Stimulated activated naive CD8-positive, alpha-beta T cell treated with anti-CD3 and anti-CD28 coated beads, Interleukin-15, Interleukin-2, amounts not matched to agents 100 U/mL and 50 U/mL, for 24 hours (primary cell): ENCODE data around the gene FAM131B.
A peak's percentile ranks its signal among the peaks of the same experiment; 100 is the strongest.

Experiments used
- ATAC-seq: fragments of 150-1000 bp; cut with Tn5 transposase; one replicate; pipeline ENCODE4 v1.10.0; 2021
- DNase-seq: peaks from one replicate; pipeline ENCODE4 v3.0.0; 2021

FAM131B gene

DNA sequence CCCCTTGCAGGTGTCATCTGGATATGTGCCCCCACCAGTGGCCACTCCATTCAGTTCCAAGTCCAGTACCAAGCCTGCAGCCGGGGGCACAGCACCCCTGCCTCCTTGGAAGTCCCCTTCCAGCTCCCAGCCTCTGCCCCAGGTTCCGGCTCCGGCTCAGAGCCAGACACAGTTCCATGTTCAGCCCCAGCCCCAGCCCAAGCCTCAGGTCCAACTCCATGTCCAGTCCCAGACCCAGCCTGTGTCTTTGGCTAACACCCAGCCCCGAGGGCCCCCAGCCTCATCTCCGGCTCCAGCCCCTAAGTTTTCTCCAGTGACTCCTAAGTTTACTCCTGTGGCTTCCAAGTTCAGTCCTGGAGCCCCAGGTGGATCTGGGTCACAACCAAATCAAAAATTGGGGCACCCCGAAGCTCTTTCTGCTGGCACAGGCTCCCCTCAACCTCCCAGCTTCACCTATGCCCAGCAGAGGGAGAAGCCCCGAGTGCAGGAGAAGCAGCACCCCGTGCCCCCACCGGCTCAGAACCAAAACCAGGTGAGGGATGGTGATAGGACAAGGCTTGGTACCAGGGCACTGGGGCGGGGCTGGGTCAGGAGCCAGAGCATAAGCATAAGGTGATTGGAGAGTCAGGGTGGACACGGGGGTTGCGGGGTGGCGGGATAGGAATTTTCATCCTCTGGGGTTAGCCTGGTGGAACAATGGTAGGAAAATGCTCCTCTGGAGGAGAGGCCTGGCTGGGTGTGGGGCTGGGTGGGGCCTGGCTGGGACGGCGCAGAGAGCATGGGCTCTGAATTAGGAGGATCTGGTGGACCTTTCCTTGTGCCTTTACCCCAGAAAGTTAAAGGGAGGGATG lies 20.5 kb upstream of the FAM131B start:
- ATAC-seq (no peak), DNase-seq (no peak)

DNA sequence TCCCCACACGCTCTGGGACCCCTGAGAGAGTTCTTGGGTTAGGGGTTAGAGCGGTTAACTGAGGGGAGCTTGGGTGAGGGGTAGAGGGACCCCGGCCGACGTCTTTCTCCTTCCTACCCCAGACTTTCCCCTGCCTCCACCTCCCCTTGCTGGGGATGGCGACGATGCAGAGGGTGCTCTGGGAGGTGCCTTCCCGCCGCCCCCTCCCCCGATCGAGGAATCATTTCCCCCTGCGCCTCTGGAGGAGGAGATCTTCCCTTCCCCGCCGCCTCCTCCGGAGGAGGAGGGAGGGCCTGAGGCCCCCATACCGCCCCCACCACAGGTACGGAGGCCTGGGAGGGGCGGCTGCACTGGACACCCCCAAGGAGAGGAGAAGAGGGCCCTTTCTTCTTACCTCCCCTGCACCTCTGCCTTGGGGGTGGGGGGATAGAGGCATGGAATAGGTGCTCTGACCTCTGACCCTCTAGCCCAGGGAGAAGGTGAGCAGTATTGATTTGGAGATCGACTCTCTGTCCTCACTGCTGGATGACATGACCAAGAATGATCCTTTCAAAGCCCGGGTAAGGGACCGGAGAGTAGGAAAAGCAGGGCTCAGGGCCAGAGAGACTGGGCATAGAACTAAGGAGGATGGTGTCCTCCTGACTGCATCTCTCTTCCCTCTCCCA lies 19.7 kb upstream of the FAM131B start:
- DNase-seq (no peak), ATAC-seq (no peak)

DNA sequence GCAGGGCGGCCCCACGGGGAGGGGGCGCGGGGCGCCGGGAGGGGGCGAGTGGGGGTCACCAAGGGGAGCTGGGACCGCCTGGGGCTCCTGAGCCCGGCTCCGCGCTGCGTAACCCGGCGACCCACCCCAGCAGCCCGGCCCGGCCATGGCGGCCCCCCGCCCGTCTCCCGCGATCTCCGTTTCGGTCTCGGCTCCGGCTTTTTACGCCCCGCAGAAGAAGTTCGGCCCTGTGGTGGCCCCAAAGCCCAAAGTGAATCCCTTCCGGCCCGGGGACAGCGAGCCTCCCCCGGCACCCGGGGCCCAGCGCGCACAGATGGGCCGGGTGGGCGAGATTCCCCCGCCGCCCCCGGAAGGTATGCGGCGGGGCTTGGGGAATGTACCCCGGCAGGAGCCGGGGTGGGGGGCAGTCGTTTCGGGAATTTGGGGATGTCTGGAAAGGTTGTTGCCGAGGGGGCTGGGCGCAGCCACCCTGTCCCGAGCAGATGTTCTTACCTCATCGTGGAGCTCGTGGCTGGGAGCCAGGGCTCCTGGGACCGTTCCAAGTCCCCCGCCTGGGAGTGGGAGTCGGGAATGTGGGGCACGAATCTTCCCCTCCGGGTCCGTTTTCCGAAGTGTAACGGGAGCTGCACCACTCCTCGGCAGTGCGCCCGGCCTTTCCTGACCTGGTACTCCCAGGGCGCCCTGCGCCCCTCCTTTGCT lies 19.1 kb upstream of the FAM131B start:
- DNase-seq: peak; percentile 37
- ATAC-seq: peak; percentile 1

DNA sequence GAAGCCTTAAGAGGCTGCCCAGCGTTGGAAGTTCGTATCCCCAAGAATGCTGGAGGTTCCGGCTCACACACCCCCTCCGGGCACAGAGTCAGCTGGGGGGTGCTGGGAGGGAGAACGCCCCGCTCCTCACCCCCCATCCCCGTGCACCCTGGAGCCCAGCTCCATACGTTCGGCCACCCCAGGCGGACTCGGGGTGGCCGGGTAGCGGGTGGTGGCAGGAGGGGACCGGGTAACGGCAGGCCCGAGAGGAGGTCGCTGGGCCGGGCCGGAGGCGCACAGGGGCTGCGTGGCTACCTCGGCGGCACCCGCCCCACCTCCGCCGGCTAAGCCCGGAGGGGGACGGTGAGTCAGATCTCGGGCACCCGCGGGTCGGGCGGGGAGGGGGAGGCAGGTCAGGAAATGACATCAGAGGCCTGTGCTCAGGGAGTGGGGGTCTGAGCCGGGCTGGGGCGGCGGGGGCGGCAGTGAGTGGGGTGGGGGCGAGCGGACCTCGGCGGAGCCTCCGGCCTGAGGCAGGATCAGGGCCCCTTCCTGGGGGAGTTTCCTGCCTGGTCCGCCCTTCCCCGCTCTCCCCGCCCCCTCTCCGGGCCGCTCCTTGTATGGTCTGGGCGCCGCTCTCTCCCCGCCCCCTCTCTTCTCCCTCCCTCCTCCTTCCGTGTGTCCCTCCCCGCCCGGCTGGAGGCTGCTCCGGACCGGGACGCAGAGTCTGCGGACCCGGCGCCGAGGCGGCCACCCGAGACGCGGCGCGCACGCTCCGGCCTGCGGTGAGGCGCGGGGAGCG lies 18.3 kb upstream of the FAM131B start, which contains the start of gene ZYX:
TSS of gene ZYX (plus strand) at position 700 of the 781 bp plus-strand sequence. CDS start 227 bp downstream, outside the sequence.
- DNase-seq (peak; percentile 90), ATAC-seq (peak; percentile 81)

GRCh38 chr7:143380260-143380645 lies 17.7 kb upstream of the FAM131B start:
- DNase-seq: peak; percentile 90

GRCh38 chr7:143379611-143380259 lies 17.2 kb upstream of the FAM131B start:
- no peak for DNase-seq
- no peak for ATAC-seq

More at GRCh38 chr7:143380260-143380645, 17.7 kb upstream of the FAM131B start:
- ATAC-seq: peak; percentile 50

GRCh38 chr7:143376396-143376795 lies 13.9 kb upstream of the FAM131B start:
- ATAC-seq: no peak
- DNase-seq: no peak

DNA sequence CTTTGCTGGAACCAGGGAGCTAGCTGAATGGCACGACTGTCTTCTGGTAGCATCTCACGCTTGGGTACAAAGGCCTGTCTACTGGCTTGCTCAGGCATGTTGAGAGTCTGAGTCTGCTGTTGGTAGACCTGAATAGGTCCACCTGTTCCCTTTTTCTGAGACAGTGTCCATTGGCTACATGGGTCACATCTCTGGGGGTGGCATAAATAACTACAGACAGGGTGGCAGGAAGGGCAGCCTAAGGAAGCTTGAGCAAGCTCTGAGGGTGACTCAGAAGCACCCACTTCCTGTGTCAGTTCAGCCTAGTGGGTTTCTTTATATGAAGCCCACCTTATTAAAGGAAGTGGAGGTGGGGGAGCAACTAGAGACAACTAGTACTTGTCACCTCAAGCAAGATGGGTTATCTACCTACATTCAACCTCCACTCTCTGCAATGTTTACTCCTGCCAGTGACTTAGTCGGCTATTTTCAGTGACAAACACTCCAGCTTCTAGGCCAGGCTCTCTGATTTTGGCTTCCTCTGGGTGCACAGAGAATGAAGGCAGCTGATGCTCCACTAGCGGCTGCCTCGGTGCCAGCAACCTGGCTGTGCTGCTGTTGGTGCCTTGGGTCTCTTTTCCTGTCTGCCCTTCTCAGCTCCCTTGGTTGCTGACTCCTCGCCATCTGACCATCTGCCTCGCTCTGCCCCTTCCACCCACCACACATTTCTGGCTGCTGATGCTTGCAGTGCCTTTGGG lies 13.0 kb upstream of the FAM131B start:
- DNase-seq (peak; percentile 50), ATAC-seq (peak; percentile 59)

GRCh38 chr7:143374561-143374960 lies 12.0 kb upstream of the FAM131B start:
- DNase-seq (no peak), ATAC-seq (no peak)

DNA sequence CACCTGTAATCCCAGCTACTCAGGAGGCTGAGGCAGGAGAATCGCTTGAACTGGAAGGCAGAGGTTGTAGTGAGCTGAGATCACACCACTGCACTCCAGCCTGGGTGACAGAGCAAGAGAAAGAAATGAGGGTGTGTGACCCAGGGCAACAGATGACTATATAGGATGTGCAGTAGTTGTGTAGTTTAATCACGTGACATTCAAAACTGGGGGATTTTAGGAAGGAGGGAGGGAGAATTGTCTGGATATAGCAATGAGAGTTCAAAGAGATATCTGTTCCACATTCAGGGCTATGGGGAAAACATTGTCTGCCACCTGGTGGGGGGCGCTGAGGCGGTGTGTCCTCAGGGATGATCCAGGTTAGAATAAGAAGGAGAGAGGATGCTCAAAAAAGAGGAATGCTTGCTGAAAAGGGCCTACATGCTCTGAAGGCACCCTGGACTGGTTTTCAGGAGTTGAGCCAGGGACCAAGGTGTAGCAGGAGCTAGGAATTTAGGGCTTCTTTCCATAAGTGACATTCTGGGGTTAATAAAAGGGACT lies 10.8 kb upstream of the FAM131B start:
- DNase-seq (no peak), ATAC-seq (no peak)

DNA sequence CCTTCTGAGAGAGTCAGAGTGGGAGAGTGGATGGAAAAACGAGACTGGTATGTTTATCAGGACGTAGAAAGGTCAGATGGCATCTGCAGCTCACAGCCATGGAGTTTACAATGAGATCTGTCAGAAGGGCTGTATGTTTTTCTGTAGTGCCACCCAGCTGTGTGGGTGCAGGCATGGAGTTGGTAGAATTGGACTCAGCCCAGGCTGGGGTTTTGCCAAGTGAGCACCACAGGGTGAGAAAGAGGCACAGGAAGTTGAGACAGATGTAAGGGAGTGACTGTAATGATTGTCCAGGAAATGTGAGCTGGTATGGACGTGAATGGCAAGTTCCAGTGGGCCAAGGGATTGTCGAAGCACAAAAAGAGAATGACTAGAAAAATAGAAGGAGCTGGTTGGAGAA lies 9.6 kb upstream of the FAM131B start:
- DNase-seq (peak; percentile 62), ATAC-seq (peak; percentile 77)

GRCh38 chr7:143369678-143370651 lies 7.5 kb upstream of the FAM131B start:
- DNase-seq: no peak
- peak; percentile 22 for ATAC-seq

- no peak for ATAC-seq
- no peak for DNase-seq
These were observed 5.9 kb upstream of the FAM131B start for GRCh38 chr7:143368387-143368786.

DNA sequence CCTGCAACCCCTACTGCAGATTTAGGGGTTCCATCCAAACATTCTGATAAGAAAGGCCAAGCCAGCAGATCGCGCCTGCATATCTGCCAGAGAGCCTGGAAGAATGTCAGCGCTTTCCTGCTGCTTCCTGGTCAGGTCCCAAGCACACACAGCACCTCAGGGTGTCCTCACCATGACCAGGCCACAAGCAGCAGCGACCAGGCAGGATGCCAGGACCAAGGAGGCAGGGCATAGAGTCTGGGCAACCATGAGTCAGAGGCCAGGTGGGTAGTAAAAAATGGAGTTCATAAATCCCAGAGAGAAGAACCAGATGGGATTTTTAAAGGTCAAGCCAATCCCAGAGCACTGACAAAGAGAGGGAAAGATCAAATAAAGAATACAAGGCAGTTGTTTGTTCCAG lies 5.5 kb upstream of the FAM131B start:
- ATAC-seq (no peak), DNase-seq (no peak)

- ATAC-seq (no peak), DNase-seq (no peak)
These were observed 764 bp upstream of the FAM131B start for GRCh38 chr7:143363016-143363937.

DNA sequence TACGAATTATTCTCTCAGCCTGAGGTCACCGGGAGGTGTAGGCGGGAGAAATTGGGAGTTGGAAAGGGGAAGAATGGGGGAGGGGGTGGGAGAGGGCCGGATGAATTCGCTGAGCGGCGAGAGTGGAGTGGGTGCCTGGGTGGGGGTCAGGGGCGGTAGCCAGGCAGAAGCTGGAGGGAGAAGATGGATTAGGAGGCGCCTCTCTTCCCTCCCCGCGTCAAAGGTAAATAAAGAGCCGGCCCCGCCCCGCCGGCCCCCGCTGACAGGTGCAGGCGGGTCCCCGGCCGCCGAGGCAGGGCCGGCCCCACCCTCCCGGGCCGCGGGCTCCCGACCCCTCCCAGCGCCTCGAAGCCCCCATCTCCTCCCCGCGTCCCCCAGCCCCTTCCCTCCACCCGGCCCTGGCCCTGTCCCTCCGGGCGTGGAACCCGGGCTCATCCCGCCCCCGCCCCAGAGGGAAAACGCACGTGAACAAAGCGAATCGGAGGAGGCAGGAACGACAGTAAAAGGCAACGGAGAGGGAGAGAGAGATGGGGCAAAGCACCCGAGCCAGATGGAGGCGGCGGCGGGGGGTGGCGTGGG lies 872 bp downstream of the FAM131B start:
- ATAC-seq (peak; percentile 11), DNase-seq (no peak)

- no peak for DNase-seq
- no peak for ATAC-seq
These were observed 1.5 kb downstream of the FAM131B start for GRCh38 chr7:143360788-143361551.
